K562 (cell line): ENCODE measurements around the gene HADHA. TPM values are rescaled to one million over a fixed set of nuclear protein-coding genes. Genes with fewer than 3 reads are reported as not detected.
A peak's percentile ranks its signal among the peaks of the same experiment; 100 is the strongest.

Experiments
- CBX5 ChIP-seq: IDR thresholded peaks from 2 replicates; pipeline ENCODE4 v1.6.1; 2014; ENCODE audit warnings: low read depth, borderline replicate concordance
- CREB3L1 ChIP-seq: fragments of 450-650 bp; IDR thresholded peaks from 2 replicates; pipeline ENCODE4 v1.6.1; 2014; ENCODE audit warnings: low read depth, mild to moderate bottlenecking, moderate library complexity, borderline replicate concordance
- CXXC5 ChIP-seq: fragments of 250-450 bp; sonication (Bioruptor Pico); IDR thresholded peaks from 2 replicates; pipeline ENCODE4 v1.8.0; 2022; ENCODE audit warnings: inconsistent platforms, mild to moderate bottlenecking, moderate library complexity
- GATAD2A ChIP-seq: fragments of 450-650 bp; IDR thresholded peaks from 2 replicates; pipeline ENCODE4 v1.6.1; 2017
- HNRNPL ChIP-seq: fragments of 200-400 bp; formaldehyde crosslinking; IDR thresholded peaks from 2 replicates; pipeline ENCODE4 v1.6.1; 2017; ENCODE audit warnings: low read depth, mild to moderate bottlenecking, low read length
- KDM5B ChIP-seq: fragments of 200-600 bp; sonication (generic); IDR thresholded peaks from 2 replicates; pipeline ENCODE4 v1.6.1; 2012; ENCODE audit warnings: low read depth, mild to moderate bottlenecking, moderate library complexity, low read length, control low read depth, inconsistent platforms; ENCODE audit not compliant: insufficient replicate concordance
- MAFF ChIP-seq: IDR thresholded peaks from 2 replicates; pipeline ENCODE4 v1.6.1; 2012; ENCODE audit warnings: low read length, improper control_type of control experiment
- NFIX ChIP-seq: fragments of 250-450 bp; sonication (Bioruptor Pico); IDR thresholded peaks from 2 replicates; pipeline ENCODE4 v1.4.0; 2020; ENCODE audit warnings: low read depth, mild to moderate bottlenecking, moderate library complexity
- PHF8 ChIP-seq: fragments of 200-600 bp; sonication (generic); IDR thresholded peaks from 2 replicates; pipeline ENCODE4 v1.6.1; 2012; ENCODE audit warnings: mixed run types, mild to moderate bottlenecking, inconsistent platforms, low read length, moderate library complexity, borderline replicate concordance
- RB1 ChIP-seq: fragments of 450-650 bp; IDR thresholded peaks from 2 replicates; pipeline ENCODE4 v1.6.1; 2017; ENCODE audit warnings: low read depth, mild to moderate bottlenecking
- SMAD2 ChIP-seq: fragments of 150-350 bp; IDR thresholded peaks from 2 replicates; pipeline ENCODE4 v1.6.1; 2014; ENCODE audit warnings: low read depth, mild to moderate bottlenecking, low read length
- TAF7 ChIP-seq: fragments of 450-650 bp; IDR thresholded peaks from 2 replicates; pipeline ENCODE4 v1.6.1; 2016; ENCODE audit warnings: missing genetic modification characterization, missing compliant biosample characterization
- TSC22D4 ChIP-seq: fragments of 450-650 bp; IDR thresholded peaks from 2 replicates; pipeline ENCODE4 v1.6.1; 2016; ENCODE audit warnings: missing genetic modification characterization, missing biosample characterization, control low read depth
- ZNF124 ChIP-seq: sonication (generic); formaldehyde crosslinking; IDR thresholded peaks from 2 replicates; pipeline ENCODE4 v1.8.1; 2022; ENCODE audit warnings: missing genetic modification reagents
- ZNF143 ChIP-seq: sonication (generic); formaldehyde crosslinking; IDR thresholded peaks from 2 replicates; pipeline ENCODE4 v1.9.0; 2022; ENCODE audit warnings: mild to moderate bottlenecking, missing genetic modification reagents
- ZNF644 ChIP-seq: fragments of 200-800 bp; sonication (Bioruptor generic); IDR thresholded peaks from 2 replicates; pipeline ENCODE4 v1.6.1; 2016; ENCODE audit warnings: low read depth, missing genetic modification characterization, missing compliant biosample characterization
- polyA plus RNA-seq, 8 experiments: library from polyadenylated mRNA; depleted of rRNA in 4 of 8; stranded (reverse) in 5 of 8; unstranded in 3 of 8; fragments of >200 nt; fragmentation: Nextera tagmentation in 2 of 8; fragmentation: Illumina TruSeq in 1 of 8; extraction: Ambion mirVana in 2 of 8; extraction: Trizol in 1 of 8; gene quantifications; 2 replicates each; pipeline versions ENCODE4 v1.2.1 to v1.2.3, GENCODE V29; 2011 to 2014; ENCODE audit warnings: inconsistent platforms in 1 of 8, missing spikeins in 1 of 8
- total RNA-seq, 7 experiments: library from RNA; depleted of rRNA in 6 of 7; stranded (reverse); fragments of >200 nt in 6 of 7; fragmentation: Illumina TruSeq in 2 of 7; extraction: Trizol in 2 of 7; gene quantifications; 2 replicates each; pipeline versions ENCODE4 v1.2.1 to v1.2.3, GENCODE V29; 2011 to 2021; ENCODE audit warnings: low replicate concordance in 1 of 7
- TF ChIP-seq, protein P1 (sequence below): sonication (generic); formaldehyde crosslinking; IDR thresholded peaks from 2 replicates; pipeline ENCODE4 v1.8.0; 2022; ENCODE audit warnings: missing genetic modification reagents, mild to moderate bottlenecking, moderate library complexity, borderline replicate concordance
- TF ChIP-seq, protein P2 (sequence below), 2 experiments: IDR thresholded peaks; 2 replicates each; pipeline ENCODE4 v1.6.1; 2012; ENCODE audit warnings: improper control_type of control experiment in 2 of 2, low read depth in 2 of 2, low read length in 2 of 2, borderline replicate concordance in 1 of 2
- TF ChIP-seq, protein P3 (sequence below): fragments of 250-450 bp; sonication (Bioruptor Pico); IDR thresholded peaks from 2 replicates; pipeline ENCODE4 v1.9.0; 2021; ENCODE audit warnings: mild to moderate bottlenecking, inconsistent platforms
- TF ChIP-seq, protein P4 (sequence below): fragments of 250-450 bp; sonication (Bioruptor Pico); IDR thresholded peaks from 2 replicates; pipeline ENCODE4 v1.8.0; 2022; ENCODE audit warnings: moderate library complexity, mild to moderate bottlenecking, inconsistent platforms

The HADHA gene
- total and polyA plus RNA-seq, 9 of the 15 experiments (the other 6 are each of a cell fraction or from before 2014, with no cell fraction given) = 145 to 326 (median 202) TPM

DNA sequence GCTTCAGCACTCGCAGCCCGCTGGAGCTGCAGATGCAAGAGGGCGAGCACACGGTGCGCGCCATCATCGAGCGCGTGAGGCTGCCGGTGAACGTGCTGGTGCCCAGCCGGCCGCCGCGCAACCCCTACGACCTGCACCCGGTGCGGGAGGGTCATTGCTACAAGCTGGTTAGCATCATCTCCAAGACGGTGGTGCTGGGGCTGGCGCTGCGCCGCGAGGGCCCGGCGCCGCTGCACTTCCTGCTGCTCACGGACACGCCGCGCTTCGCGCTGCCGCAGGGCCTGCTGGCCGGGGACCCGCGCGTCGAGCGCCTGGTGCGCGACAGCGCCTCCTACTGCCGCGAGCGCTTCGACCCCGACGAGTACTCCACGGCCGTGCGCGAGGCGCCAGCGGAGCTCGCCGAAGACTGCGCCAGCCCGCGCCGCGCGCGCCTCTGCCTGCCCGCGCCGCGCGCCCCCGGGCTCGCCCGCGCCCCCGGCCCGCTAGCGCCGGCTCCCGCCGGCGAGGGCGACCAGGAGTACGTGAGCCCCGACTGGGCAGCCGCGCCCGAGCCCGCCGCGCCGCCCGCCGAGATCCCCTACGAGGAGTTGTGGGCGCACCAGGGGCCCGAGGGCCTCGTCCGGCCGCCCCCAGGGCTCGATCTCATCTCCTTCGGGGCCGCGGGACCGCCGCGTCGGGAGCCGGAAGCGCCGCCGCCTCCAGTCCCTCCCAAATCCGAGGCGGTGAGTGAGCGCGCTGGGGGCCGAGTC is 59.7 kb downstream of the HADHA start (continued):
- peak; percentile 63 for TF ChIP-seq ZNF143 (CRISPR knock-in tag)
- TF ChIP-seq NFIX (CRISPR knock-in tag) = no peak
- TF ChIP-seq TSC22D4 (tag) = no peak
- TF ChIP-seq CREB3L1 = peak; percentile 50; the same call in 1 of the 2 replicates
- TF ChIP-seq, protein P1, sequence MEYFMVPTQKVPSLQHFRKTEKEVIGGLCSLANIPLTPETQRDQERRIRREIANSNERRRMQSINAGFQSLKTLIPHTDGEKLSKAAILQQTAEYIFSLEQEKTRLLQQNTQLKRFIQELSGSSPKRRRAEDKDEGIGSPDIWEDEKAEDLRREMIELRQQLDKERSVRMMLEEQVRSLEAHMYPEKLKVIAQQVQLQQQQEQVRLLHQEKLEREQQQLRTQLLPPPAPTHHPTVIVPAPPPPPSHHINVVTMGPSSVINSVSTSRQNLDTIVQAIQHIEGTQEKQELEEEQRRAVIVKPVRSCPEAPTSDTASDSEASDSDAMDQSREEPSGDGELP (CRISPR knock-in tag) = peak; percentile 62; the same call in 1 of the 2 replicates
- TF ChIP-seq CXXC5 = peak; percentile 97
- TF ChIP-seq KDM5B = peak; percentile 44
- TF ChIP-seq, protein P2, sequence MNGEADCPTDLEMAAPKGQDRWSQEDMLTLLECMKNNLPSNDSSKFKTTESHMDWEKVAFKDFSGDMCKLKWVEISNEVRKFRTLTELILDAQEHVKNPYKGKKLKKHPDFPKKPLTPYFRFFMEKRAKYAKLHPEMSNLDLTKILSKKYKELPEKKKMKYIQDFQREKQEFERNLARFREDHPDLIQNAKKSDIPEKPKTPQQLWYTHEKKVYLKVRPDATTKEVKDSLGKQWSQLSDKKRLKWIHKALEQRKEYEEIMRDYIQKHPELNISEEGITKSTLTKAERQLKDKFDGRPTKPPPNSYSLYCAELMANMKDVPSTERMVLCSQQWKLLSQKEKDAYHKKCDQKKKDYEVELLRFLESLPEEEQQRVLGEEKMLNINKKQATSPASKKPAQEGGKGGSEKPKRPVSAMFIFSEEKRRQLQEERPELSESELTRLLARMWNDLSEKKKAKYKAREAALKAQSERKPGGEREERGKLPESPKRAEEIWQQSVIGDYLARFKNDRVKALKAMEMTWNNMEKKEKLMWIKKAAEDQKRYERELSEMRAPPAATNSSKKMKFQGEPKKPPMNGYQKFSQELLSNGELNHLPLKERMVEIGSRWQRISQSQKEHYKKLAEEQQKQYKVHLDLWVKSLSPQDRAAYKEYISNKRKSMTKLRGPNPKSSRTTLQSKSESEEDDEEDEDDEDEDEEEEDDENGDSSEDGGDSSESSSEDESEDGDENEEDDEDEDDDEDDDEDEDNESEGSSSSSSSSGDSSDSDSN (IDR thresholded peaks at IDR 0.05; ENCODE audit: borderline replicate concordance in 1 of 2, low read depth in 2 of 2, low read length in 2 of 2) = peak; percentile 45 to 86; a peak in 3 of 4 replicates
- 0 out of 2 replicates have a peak, but pooled peaks have one; percentile 47 for TF ChIP-seq GATAD2A
- TF ChIP-seq CBX5 = peak; percentile 51; the same call in 1 of the 2 replicates
- TF ChIP-seq MAFF = no peak
- TF ChIP-seq RB1 = peak; percentile 94
- TF ChIP-seq ZNF644 = peak; percentile 75
- TF ChIP-seq, protein P3, sequence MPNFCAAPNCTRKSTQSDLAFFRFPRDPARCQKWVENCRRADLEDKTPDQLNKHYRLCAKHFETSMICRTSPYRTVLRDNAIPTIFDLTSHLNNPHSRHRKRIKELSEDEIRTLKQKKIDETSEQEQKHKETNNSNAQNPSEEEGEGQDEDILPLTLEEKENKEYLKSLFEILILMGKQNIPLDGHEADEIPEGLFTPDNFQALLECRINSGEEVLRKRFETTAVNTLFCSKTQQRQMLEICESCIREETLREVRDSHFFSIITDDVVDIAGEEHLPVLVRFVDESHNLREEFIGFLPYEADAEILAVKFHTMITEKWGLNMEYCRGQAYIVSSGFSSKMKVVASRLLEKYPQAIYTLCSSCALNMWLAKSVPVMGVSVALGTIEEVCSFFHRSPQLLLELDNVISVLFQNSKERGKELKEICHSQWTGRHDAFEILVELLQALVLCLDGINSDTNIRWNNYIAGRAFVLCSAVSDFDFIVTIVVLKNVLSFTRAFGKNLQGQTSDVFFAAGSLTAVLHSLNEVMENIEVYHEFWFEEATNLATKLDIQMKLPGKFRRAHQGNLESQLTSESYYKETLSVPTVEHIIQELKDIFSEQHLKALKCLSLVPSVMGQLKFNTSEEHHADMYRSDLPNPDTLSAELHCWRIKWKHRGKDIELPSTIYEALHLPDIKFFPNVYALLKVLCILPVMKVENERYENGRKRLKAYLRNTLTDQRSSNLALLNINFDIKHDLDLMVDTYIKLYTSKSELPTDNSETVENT (CRISPR knock-in tag) = peak; percentile 60
- TF ChIP-seq, protein P4, sequence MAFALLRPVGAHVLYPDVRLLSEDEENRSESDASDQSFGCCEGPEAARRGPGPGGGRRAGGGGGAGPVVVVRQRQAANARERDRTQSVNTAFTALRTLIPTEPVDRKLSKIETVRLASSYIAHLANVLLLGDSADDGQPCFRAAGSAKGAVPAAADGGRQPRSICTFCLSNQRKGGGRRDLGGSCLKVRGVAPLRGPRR (CRISPR knock-in tag) = peak; percentile 15; the same call in 1 of the 2 replicates
- TF ChIP-seq TAF7 (tag) = no peak
- peak; percentile 77; the same call in 1 of the 2 replicates for TF ChIP-seq ZNF124 (CRISPR knock-in tag)
- TF ChIP-seq PHF8 = peak; percentile 79; the same call in 1 of the 2 replicates
- peak; percentile 44; the same call in 1 of the 2 replicates for TF ChIP-seq HNRNPL
- no peak for TF ChIP-seq SMAD2
